Left lung (tissue), 10 donors: ENCODE data around the gene TMEM116. TPM values are rescaled to one million over a fixed set of nuclear protein-coding genes. Genes with fewer than 3 reads are reported as not detected.
A peak's percentile ranks its signal among the peaks of the same experiment; 100 is the strongest.
"Not testable (repeated sequence)": the region's sequence is repeated elsewhere in the genome, so short reads cannot be mapped to it uniquely, and the experiment has no call there.

Source experiments
- ATAC-seq: fragments of 200-7000 bp; cut with Tn5 transposase; one replicate; pipeline ENCODE4 v1.9.1; 2020; ENCODE audit warnings: moderate library complexity
- DNase-seq, 4 donors: peaks; one replicate each; pipeline ENCODE4 v3.0.0-alpha.2; 2013 to 2020
- H3K27ac ChIP-seq, 2 donors: fragments of 200-600 bp; sonication (generic) in 1 of 2; one replicate each; pipeline versions ENCODE4 v1.5.0 to v1.8.0; 2020 to 2021
- H3K27me3 ChIP-seq, 2 donors: fragments of 200-600 bp; sonication (generic) in 1 of 2; one replicate each; pipeline versions ENCODE4 v1.5.0 to v1.8.0; 2020 to 2021
- H3K36me3 ChIP-seq, 2 donors: fragments of 200-600 bp; sonication (generic) in 1 of 2; one replicate each; pipeline versions ENCODE4 v1.5.0 to v1.8.0; 2020 to 2021
- H3K4me1 ChIP-seq, 2 donors: fragments of 200-600 bp; one replicate each; pipeline ENCODE4 v1.8.0; 2021
- H3K4me3 ChIP-seq, 2 donors: fragments of 200-600 bp; sonication (generic) in 1 of 2; one replicate each; pipeline versions ENCODE4 v1.5.0 to v1.8.0; 2020 to 2021; ENCODE audit warnings: mild to moderate bottlenecking in 1 of 2
- H3K9me3 ChIP-seq, 2 donors: fragments of 200-600 bp; sonication (generic) in 1 of 2; one replicate each; pipeline versions ENCODE4 v1.5.0 to v1.8.0; 2020 to 2021
- CTCF ChIP-seq, 2 donors: fragments of 200-600 bp; sonication (generic) in 1 of 2; IDR thresholded peaks; one replicate each; pipeline versions ENCODE4 v1.5.0 to v1.8.0; 2021; ENCODE audit warnings: antibody characterized with exemption in 2 of 2
- intact Hi-C, 2 donors: fragments of 100-400 bp; cut with DNase I; formaldehyde crosslinking; loops; one replicate each; pipeline versions ENCODE4 v1.11.2 to v1.14.2; 2022
- polyA plus RNA-seq, 6 donors: library from polyadenylated mRNA; unstranded; fragments of 120-200 nt; gene quantifications; one replicate each; pipeline ENCODE4 v1.2.1, GENCODE V29; 2013; ENCODE audit not compliant: insufficient read length in 6 of 6
- total RNA-seq, 2 donors: library from RNA; stranded (reverse); fragmentation: NEBNext Ultra II Directional; extraction: Animal tissue kit (Norgen Biotek cat#: 25700); gene quantifications; one replicate each; pipeline ENCODE4 v1.2.1, GENCODE V29; 2021
- donor health status: DM: no; HTN: yes; CAD: no.
- donor health status: DM: no; HTN: no; CAD: no.

Gene TMEM116
- total and polyA plus RNA-seq, 8 donors = 17.9 to 24.6 (median 20.1) TPM

DNA sequence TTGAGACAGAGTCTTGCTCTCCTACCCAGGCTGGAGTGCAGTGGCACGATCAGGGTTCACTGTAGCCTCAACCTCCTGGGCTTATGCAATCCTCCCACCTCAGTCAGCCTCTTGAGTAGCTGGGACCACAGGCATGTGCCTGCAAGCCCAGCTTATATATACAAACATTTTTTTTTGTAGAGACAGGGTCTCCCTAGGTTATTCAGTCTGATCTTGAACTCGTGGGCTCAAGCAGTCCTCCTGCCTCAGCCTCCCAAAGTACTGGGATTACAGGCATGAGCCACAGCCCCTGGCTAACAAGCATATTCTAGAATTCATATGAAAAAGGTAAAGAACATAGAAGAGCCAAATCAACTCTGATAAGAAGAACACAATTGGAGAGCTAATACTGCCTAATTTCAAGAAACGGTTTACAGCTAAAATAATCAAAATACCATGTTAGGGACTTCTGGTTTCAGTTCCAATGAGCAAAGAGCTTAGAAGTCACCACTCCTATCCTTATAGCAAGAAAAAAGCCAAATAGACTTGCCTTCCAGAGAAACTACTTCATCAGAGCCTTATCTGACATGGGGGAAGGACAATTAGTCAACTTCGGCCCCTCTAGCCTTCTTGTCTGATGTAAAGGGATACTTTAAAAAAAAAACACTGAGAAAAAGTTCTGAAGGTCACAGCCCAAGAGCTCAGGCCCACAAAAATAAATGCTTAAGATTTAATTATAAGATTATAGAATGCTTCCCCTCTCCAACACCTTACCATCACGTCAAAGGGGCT, 37.6 kb downstream of the TMEM116 start:
- H3K4me1 ChIP-seq = no peaks in the 10 kb centered on the region
- H3K27ac ChIP-seq = no peak overlapping the region
- peaks cover 9 to 14% of the 10 kb centered on the region in 2 donors for H3K9me3 ChIP-seq
- no peaks in the 10 kb centered on the region for H3K27me3 ChIP-seq
- intact Hi-C loops = no loop called here
- no peak for TF ChIP-seq CTCF (IDR thresholded peaks at IDR 0.05)
- peaks cover 0 to 3% of the 10 kb centered on the region in 2 donors for H3K36me3 ChIP-seq
- DNase-seq (no peak), ATAC-seq (peak; percentile 87)
- no peak overlapping the region for H3K4me3 ChIP-seq

- H3K9me3 ChIP-seq = peaks cover 9 to 25% of the 10 kb centered on the region in 2 donors
- intact Hi-C loops = no loop called here
- no peaks in the 10 kb centered on the region for H3K4me1 ChIP-seq
- DNase-seq = no peak
- no peaks in the 10 kb centered on the region for H3K27me3 ChIP-seq
- H3K27ac ChIP-seq = no peak overlapping the region
- no peak for TF ChIP-seq CTCF (IDR thresholded peaks at IDR 0.05)
- H3K36me3 ChIP-seq = peaks cover 0 to 3% of the 10 kb centered on the region in 2 donors
- no peak for ATAC-seq
- no peak overlapping the region for H3K4me3 ChIP-seq
Measured at GRCh38 chr12:111971800-111972199, 41.2 kb downstream of the TMEM116 start.

- peak in 2 of 4 donors; percentile 5 to 61 for DNase-seq
- intact Hi-C loops = no loop called here
- ATAC-seq = peak; percentile 96
- TF ChIP-seq CTCF (IDR thresholded peaks at IDR 0.05) = no peak
- Histone ChIP-seq H3K36me3 (no peaks in the 10 kb centered on the region), H3K27me3 (no peaks in the 10 kb centered on the region), H3K4me3 (no peak overlapping the region), H3K4me1 (no peaks in the 10 kb centered on the region), H3K27ac (peak overlapping the region; percentile 59 to 67), H3K9me3 (peaks cover 0 to 23% of the 10 kb centered on the region in 2 donors)
Measured at GRCh38 chr12:111964935-111965334, 48.0 kb downstream of the TMEM116 start.

- H3K4me1 ChIP-seq, H3K36me3 ChIP-seq, H3K4me3 ChIP-seq, H3K27ac ChIP-seq, H3K27me3 ChIP-seq, DNase-seq, intact Hi-C loops, ATAC-seq: not testable (repeated sequence)
- peaks cover 0 to 31% of the 10 kb centered on the region in 2 donors for H3K9me3 ChIP-seq
Measured at GRCh38 chr12:111959518-111959917, 53.4 kb downstream of the TMEM116 start.

DNA sequence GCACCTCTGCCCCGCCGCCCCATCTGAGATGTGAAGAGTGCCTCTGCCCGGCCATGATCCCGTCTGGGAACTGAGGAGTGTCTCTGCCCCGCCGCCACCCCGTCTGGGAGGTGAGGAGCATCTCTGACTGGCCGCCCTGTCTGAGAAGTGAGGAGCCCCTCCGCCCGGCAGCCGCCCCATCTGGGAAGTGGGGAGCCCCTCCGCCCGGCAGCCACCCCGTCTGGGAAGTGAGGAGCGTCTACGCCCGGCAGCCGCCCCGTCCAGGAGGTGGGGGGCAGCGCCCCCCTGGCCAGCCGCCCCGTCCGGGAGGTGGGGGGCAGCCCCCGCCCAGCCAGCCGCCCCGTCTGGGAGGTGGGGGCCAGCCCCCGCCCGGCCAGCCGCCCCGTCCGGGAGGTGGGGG, 55.7 kb downstream of the TMEM116 start:
- H3K36me3 ChIP-seq, H3K27ac ChIP-seq, ATAC-seq, H3K27me3 ChIP-seq, H3K4me3 ChIP-seq, H3K4me1 ChIP-seq, intact Hi-C loops: not testable (repeated sequence)
- peaks cover 0 to 32% of the 10 kb centered on the region in 2 donors for H3K9me3 ChIP-seq
- peak in 1 of 4 donors; percentile 57 for DNase-seq

DNA sequence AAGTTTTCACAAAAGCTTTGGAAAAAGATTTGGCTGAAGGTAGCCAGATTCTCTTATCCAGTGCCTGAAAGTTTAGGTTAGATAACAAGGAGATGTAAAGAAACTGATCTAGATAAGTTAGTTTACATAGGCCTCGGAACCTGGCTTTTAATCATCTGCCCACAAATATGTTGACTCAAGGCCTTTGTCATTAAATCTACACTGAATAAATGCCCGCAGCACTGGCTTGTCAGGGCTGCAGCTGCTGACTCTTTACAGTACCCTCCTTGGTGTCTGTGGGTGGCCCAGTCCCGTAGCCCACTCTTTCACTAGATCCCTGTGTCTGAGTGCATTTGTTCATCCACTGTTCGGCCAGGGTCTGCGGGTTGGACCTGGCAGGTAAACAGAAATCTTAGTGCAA, 58.0 kb downstream of the TMEM116 start:
- TF ChIP-seq CTCF (IDR thresholded peaks at IDR 0.05) = no peak
- no peak overlapping the region for H3K27ac ChIP-seq

More for the DNA sequence above, 58.0 kb downstream of the TMEM116 start:
- intact Hi-C loops = no loop called here
- Histone ChIP-seq H3K4me1 (no peaks in the 10 kb centered on the region), H3K4me3 (no peak overlapping the region), H3K9me3 (peaks cover 0 to 16% of the 10 kb centered on the region in 2 donors), H3K27me3 (no peaks in the 10 kb centered on the region), H3K36me3 (no peaks in the 10 kb centered on the region)
- DNase-seq (no peak), ATAC-seq (no peak)
